Testis (tissue), 3 donors: ENCODE data around the gene GFPT2. TPM values are rescaled to one million over a fixed set of nuclear protein-coding genes. Genes with fewer than 3 reads are reported as not detected.

Experiments used
- DNase-seq: peaks from one replicate; pipeline ENCODE4 v3.0.0-alpha.2; 2019
- H3K27ac ChIP-seq, 2 donors: fragments of 200-600 bp; sonication (generic); one replicate each; pipeline ENCODE4 v1.5.1; 2019
- H3K27me3 ChIP-seq: fragments of 200-600 bp; sonication (generic); one replicate; pipeline ENCODE4 v1.5.1; 2019
- H3K36me3 ChIP-seq: fragments of 200-600 bp; sonication (generic); one replicate; pipeline ENCODE4 v1.5.1; 2017; ENCODE audit warnings: low read depth; ENCODE audit errors: missing control alignments
- H3K4me1 ChIP-seq: fragments of 200-600 bp; sonication (generic); one replicate; pipeline ENCODE4 v1.5.1; 2019
- H3K4me3 ChIP-seq, 2 donors: fragments of 200-600 bp; sonication (generic); one replicate each; pipeline ENCODE4 v1.5.1; 2017 to 2019
- H3K9me3 ChIP-seq: fragments of 200-600 bp; sonication (generic); one replicate; pipeline ENCODE4 v1.5.1; 2017
- CTCF ChIP-seq, 3 experiments: fragments of 450-650 bp in 2 of 3; fragments of 200-600 bp in 1 of 3; sonication (generic) in 1 of 3; IDR thresholded peaks; one replicate each; pipeline ENCODE4 v1.5.1; 2016 to 2019; ENCODE audit warnings: antibody characterized with exemption in 3 of 3, mild to moderate bottlenecking in 2 of 3, moderate library complexity in 1 of 3
- POLR2A ChIP-seq: fragments of 450-650 bp; IDR thresholded peaks from one replicate; pipeline ENCODE4 v1.6.1; 2017; ENCODE audit warnings: antibody characterized with exemption, mild to moderate bottlenecking, moderate library complexity
- WGBS, 2 donors: methylation state at CpG; one replicate each; pipeline ENCODE4 v1.1.5; 2018; 5-methylcytosine and 5-hydroxymethylcytosine counted together
- intact Hi-C: fragments of 100-400 bp; cut with DNase I; formaldehyde crosslinking; loops from one replicate; pipeline ENCODE4 v1.15.1; 2023; ENCODE audit warnings: low total_unique reads
- polyA plus RNA-seq: library from polyadenylated mRNA; stranded (reverse); fragments of 350-450 nt; fragmentation: Illumina TruSeq; extraction: RNeasy Lipid Tissue Mini Kit (QIAGEN cat#74804); gene quantifications from one replicate; pipeline ENCODE4 v1.2.3, GENCODE V29; 2014; ENCODE audit warnings: low read depth, low replicate concordance; ENCODE audit not compliant: insufficient read depth
- total RNA-seq, 2 donors: library from RNA; depleted of rRNA; stranded (reverse); fragments of >200 nt; gene quantifications; one replicate each; pipeline ENCODE4 v1.2.3, GENCODE V29; 2016

GFPT2 gene
- total and polyA plus RNA-seq, 3 donors from 2014 or later = 17.6 to 21.7 (median 17.9) TPM

- no peaks in the 10 kb centered on the region for H3K9me3 ChIP-seq
- H3K36me3 ChIP-seq = no peaks in the 10 kb centered on the region
- no peak for TF ChIP-seq CTCF (IDR thresholded peaks at IDR 0.05)
- TF ChIP-seq POLR2A = no peak
- H3K4me3 ChIP-seq = no peak overlapping the region
- no peak for DNase-seq
- 99% methylated on average over 7 to 8 of the region's 8 CpGs for WGBS, 2 donors
- intact Hi-C loops = no loop called here
- no peaks in the 10 kb centered on the region for H3K4me1 ChIP-seq
- H3K27me3 ChIP-seq = no peaks in the 10 kb centered on the region
- H3K27ac ChIP-seq = no peak overlapping the region
Observed at GRCh38 chr5:180382926-180383325, 29.8 kb upstream of the GFPT2 start.

GRCh38 chr5:180381851-180382480 lies 28.8 kb upstream of the GFPT2 start:
- WGBS, 2 donors = 95 to 98% methylated on average over 12 to 13 of the region's 13 CpGs
- intact Hi-C loops = no loop called here
- Histone ChIP-seq H3K27ac (no peak overlapping the region), H3K27me3 (no peaks in the 10 kb centered on the region), H3K36me3 (no peaks in the 10 kb centered on the region), H3K4me1 (no peaks in the 10 kb centered on the region), H3K4me3 (no peak overlapping the region), H3K9me3 (no peaks in the 10 kb centered on the region)
- TF ChIP-seq CTCF (IDR thresholded peaks at IDR 0.05) = no peak
- TF ChIP-seq POLR2A = no peak
- no peak for DNase-seq

- H3K27me3 ChIP-seq = no peaks in the 10 kb centered on the region
- H3K4me3 ChIP-seq = no peak overlapping the region
- no peaks in the 10 kb centered on the region for H3K36me3 ChIP-seq
- intact Hi-C loops = no loop called here
- no peak for DNase-seq
- no peak overlapping the region for H3K27ac ChIP-seq
- H3K4me1 ChIP-seq = no peaks in the 10 kb centered on the region
- WGBS, 2 donors = 71 to 75% methylated on average over 4 of the region's 4 CpGs
- H3K9me3 ChIP-seq = no peaks in the 10 kb centered on the region
- TF ChIP-seq POLR2A (no peak), CTCF (IDR thresholded peaks at IDR 0.05) (no peak)
Observed at GRCh38 chr5:180381428-180381827, 28.3 kb upstream of the GFPT2 start.

- WGBS, 2 donors = 80 to 82% methylated on average over 13 to 14 of the region's 15 CpGs
- no peaks in the 10 kb centered on the region for H3K27me3 ChIP-seq
- intact Hi-C loops = no loop called here
- H3K4me1 ChIP-seq = no peaks in the 10 kb centered on the region
- no peaks in the 10 kb centered on the region for H3K9me3 ChIP-seq
- no peak for DNase-seq
- H3K36me3 ChIP-seq = no peaks in the 10 kb centered on the region
- H3K4me3 ChIP-seq = no peak overlapping the region
- TF ChIP-seq CTCF (IDR thresholded peaks at IDR 0.05) = no peak
- no peak overlapping the region for H3K27ac ChIP-seq
Observed at GRCh38 chr5:180380856-180381255, 27.7 kb upstream of the GFPT2 start.

GRCh38 chr5:180380441-180380840 lies 27.3 kb upstream of the GFPT2 start:
- no peaks in the 10 kb centered on the region for H3K36me3 ChIP-seq
- no peak overlapping the region for H3K27ac ChIP-seq
- TF ChIP-seq CTCF (IDR thresholded peaks at IDR 0.05) (no peak), POLR2A (no peak)
- H3K4me3 ChIP-seq = no peak overlapping the region
- H3K4me1 ChIP-seq = no peaks in the 10 kb centered on the region
- H3K9me3 ChIP-seq = no peaks in the 10 kb centered on the region
- H3K27me3 ChIP-seq = no peaks in the 10 kb centered on the region
- intact Hi-C loops = no loop called here
- no peak for DNase-seq
- 74 to 81% methylated on average over 8 to 10 of the region's 10 CpGs for WGBS, 2 donors
